Caco-2 (cell line): ENCODE results near the gene TTLL6. TPM values are rescaled to one million over a fixed set of nuclear protein-coding genes. Genes with fewer than 3 reads are reported as not detected.

ENCODE experiments used
- BruUV-seq: library from RNA; stranded (reverse); fragments of 400-500 nt; replicated peaks from 2 replicates; lab custom pipeline; 2021; lab: Mats Ljungman, UMichigan
- CTCF ChIA-PET: fragments of 300-600 bp; sonication (Branson Sonifier 250); formaldehyde crosslinking; loops from one replicate; lab custom pipeline; 2022; ENCODE audit warnings: antibody characterized with exemption; lab: Charles Lee
- POLR2A ChIA-PET: fragments of 300-600 bp; sonication (Branson Sonifier 250); formaldehyde crosslinking; loops from one replicate; lab custom pipeline; 2022; ENCODE audit warnings: antibody characterized with exemption; lab: Charles Lee
- DNase-seq, 2 experiments: peaks; one replicate each; pipeline versions ENCODE4 v3.0.0 to v3.0.0-alpha.2; 2020 to 2022
- H3K27me3 ChIP-seq: replicated peaks from 2 replicates; pipeline ENCODE4 v1.6.0; 2011; ENCODE audit warnings: low read length; ENCODE audit not compliant: control insufficient read depth, insufficient read depth
- H3K36me3 ChIP-seq: 2 replicates; pipeline ENCODE4 v1.5.1; 2011; ENCODE audit warnings: low read length; ENCODE audit not compliant: control insufficient read depth, insufficient read depth
- H3K4me1 ChIP-seq: fragments of 250-450 bp; sonication (Bioruptor Pico); 2 replicates; pipeline ENCODE4 v1.5.1; 2020; ENCODE audit warnings: mild to moderate bottlenecking
- H3K4me3 ChIP-seq: 2 replicates; pipeline ENCODE4 v1.5.1; 2011; ENCODE audit warnings: low read depth, mild to moderate bottlenecking, control low read depth, low read length
- H3K9me3 ChIP-seq: fragments of 250-450 bp; sonication (Bioruptor Pico); 2 replicates; pipeline ENCODE4 v1.5.1; 2020; ENCODE audit warnings: mild to moderate bottlenecking, moderate library complexity
- H3K27ac Mint-ChIP-seq: one replicate; pipeline ENCODE4 v1.8.0; 2022; ENCODE audit warnings: mixed read lengths; ENCODE audit not compliant: unreplicated experiment
- H3K27me3 Mint-ChIP-seq: one replicate; pipeline ENCODE4 v1.8.0; 2022; ENCODE audit warnings: mixed read lengths; ENCODE audit not compliant: insufficient read depth, unreplicated experiment
- H3K36me3 Mint-ChIP-seq: one replicate; pipeline ENCODE4 v1.8.0; 2022; ENCODE audit warnings: mild to moderate bottlenecking, mixed read lengths; ENCODE audit not compliant: insufficient read depth, unreplicated experiment
- H3K4me1 Mint-ChIP-seq: one replicate; pipeline ENCODE4 v1.8.0; 2022; ENCODE audit warnings: low read depth, mixed read lengths; ENCODE audit not compliant: unreplicated experiment
- H3K4me3 Mint-ChIP-seq: one replicate; pipeline ENCODE4 v1.8.0; 2022; ENCODE audit warnings: mild to moderate bottlenecking, moderate library complexity, mixed read lengths; ENCODE audit not compliant: unreplicated experiment
- H3K9me3 Mint-ChIP-seq: one replicate; pipeline ENCODE4 v1.8.0; 2022; ENCODE audit warnings: mixed read lengths; ENCODE audit not compliant: unreplicated experiment
- intact Hi-C: fragments of 100-400 bp; cut with micrococcal nuclease; formaldehyde crosslinking; loops from one replicate; pipeline ENCODE4 v1.10.0; 2022; ENCODE audit not compliant: unreplicated experiment
- total RNA-seq: library from RNA; stranded (reverse); gene quantifications from 2 replicates; pipeline ENCODE4 v1.2.3, GENCODE V29; 2022
- TF ChIP-seq, protein P1 (sequence below), 2 experiments: fragments of 200-600 bp in 1 of 2; IDR thresholded peaks; 1 replicate in 1 of 2; 2 replicates in 1 of 2; pipeline versions ENCODE4 v1.5.1 to v1.8.0; 2011 to 2022; ENCODE audit warnings: antibody characterized with exemption in 1 of 2, control low read depth in 1 of 2, inconsistent platforms in 1 of 2, low read depth in 1 of 2, low read length in 1 of 2, mild to moderate bottlenecking in 1 of 2, moderate library complexity in 1 of 2; ENCODE audit not compliant: insufficient read depth in 1 of 2, severe bottlenecking in 1 of 2, unreplicated experiment in 1 of 2

The TTLL6 gene
- total RNA-seq, 1 experiment from 2014 or later: 0.16 TPM

DNA sequence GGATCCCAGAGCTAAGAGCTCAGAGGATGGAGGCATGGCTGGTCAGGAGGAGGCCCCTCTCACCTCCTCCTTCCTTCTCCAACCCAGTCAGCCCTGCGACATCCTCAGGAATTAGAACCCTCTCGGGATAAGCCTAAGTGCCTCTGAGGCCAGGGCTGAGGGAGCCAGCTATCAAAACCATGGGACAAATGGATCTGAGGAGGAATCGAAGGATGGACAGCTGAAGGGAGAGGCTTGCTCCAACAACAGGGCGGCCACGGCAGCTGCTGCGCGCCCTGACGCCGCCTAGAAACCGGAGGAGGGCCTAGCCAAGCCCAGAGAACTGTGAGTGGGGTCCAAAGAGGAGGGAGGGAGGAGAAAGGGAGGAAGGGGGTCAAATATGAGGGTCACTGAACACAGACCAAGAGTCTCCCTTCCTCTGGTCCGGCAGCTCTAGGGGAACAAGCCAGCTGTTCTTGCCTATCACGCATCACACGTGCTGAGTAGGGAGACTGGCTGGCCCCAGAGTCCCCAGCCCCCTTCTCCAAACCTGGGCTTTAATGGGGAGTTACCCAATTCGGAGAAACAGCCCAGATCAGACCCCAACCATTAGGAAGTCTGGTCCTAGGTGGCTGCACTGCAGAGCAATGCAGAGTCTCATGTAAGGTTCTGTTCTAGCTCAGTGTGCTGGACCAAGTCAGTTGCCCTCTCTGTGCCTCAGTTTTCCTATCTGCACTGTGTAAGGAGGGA lies 82.5 kb downstream of the TTLL6 start:
- TF ChIP-seq, protein P1, sequence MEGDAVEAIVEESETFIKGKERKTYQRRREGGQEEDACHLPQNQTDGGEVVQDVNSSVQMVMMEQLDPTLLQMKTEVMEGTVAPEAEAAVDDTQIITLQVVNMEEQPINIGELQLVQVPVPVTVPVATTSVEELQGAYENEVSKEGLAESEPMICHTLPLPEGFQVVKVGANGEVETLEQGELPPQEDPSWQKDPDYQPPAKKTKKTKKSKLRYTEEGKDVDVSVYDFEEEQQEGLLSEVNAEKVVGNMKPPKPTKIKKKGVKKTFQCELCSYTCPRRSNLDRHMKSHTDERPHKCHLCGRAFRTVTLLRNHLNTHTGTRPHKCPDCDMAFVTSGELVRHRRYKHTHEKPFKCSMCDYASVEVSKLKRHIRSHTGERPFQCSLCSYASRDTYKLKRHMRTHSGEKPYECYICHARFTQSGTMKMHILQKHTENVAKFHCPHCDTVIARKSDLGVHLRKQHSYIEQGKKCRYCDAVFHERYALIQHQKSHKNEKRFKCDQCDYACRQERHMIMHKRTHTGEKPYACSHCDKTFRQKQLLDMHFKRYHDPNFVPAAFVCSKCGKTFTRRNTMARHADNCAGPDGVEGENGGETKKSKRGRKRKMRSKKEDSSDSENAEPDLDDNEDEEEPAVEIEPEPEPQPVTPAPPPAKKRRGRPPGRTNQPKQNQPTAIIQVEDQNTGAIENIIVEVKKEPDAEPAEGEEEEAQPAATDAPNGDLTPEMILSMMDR (IDR thresholded peaks at IDR 0.05; ENCODE audit: insufficient read depth in 1 of 2, low read depth in 1 of 2, low read length in 1 of 2, severe bottlenecking in 1 of 2, unreplicated experiment in 1 of 2): no peak
- CTCF ChIA-PET: interaction anchor here (1.0 to 2.7 kb wide), 5 partner anchors 10 to 144 kb away, joined by 3 to 9 read pairs (median 4); no protein-coding TSS in a partner anchor
- Histone ChIP-seq H3K4me1 (peaks cover under 1% of the 10 kb centered on the region; the same call in 1 of the 2 replicates), H3K36me3 (no peaks in the 10 kb centered on the region), H3K9me3 (no peaks in the 10 kb centered on the region), H3K4me3 (no peak overlapping the region), H3K27me3 (no peaks in the 10 kb centered on the region; the same call in 1 of the 2 replicates)
- Mint-ChIP-seq H3K36me3 (no peaks in the 10 kb centered on the region), H3K9me3 (no peaks in the 10 kb centered on the region), H3K4me3 (no peak overlapping the region), H3K4me1 (peaks cover 3% of the 10 kb centered on the region), H3K27ac (no peak overlapping the region), H3K27me3 (peaks cover 5% of the 10 kb centered on the region)
- no peak for DNase-seq
- intact Hi-C loops: no loop called here
- no TSS peak for BruUV-seq
- POLR2A ChIA-PET: no interaction called here

DNA sequence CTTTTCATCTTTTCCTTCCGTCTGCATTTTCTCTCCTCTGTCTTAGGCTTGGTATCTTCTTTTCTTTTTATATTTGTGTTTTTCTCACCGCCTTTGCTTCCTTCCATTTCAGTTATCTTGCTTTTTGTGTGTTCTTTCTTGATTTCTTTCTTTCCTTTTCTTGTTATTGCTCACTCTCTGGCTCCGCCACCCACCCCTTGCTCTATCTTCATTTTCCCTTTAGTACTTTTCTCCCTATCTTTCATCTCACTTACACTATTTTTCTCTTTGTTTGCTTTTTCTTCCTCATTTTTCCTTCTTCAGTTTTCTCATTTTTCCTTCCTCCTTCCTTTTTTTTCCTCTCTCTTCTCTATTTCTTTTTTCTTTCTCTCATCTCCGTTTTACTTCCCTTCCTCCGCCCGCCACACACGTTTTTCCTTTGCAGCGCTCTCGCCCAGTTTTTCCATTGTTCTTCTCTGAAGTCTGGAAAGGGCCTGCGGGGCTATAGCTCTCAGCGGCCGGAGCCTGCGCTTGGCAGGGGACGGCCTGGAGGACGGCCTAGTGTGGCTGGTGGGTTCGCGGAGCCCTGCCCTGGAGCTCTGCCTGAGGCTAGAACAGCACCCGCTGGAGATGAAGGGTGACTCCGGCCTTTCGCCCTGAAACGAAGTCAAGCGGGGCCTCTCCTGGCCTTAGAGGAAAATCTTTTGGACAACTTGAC lies 83.2 kb downstream of the TTLL6 start:
- TF ChIP-seq, protein P1 (IDR thresholded peaks at IDR 0.05; ENCODE audit: insufficient read depth in 1 of 2, low read depth in 1 of 2, low read length in 1 of 2, severe bottlenecking in 1 of 2, unreplicated experiment in 1 of 2): no peak
- no peak overlapping the region for H3K4me3 ChIP-seq
- BruUV-seq: no TSS peak
- peak in 1 of 2 experiments; percentile 37 for DNase-seq
- CTCF ChIA-PET: interaction anchor here (1.0 to 2.7 kb wide), 4 partner anchors 10 to 145 kb away, joined by 3 to 9 read pairs (median 5); no protein-coding TSS in a partner anchor
- no peak overlapping the region for H3K27ac Mint-ChIP-seq
- H3K4me1 Mint-ChIP-seq: peaks cover 6% of the 10 kb centered on the region
- H3K27me3 Mint-ChIP-seq: peaks cover 5% of the 10 kb centered on the region
- peaks cover 3% of the 10 kb centered on the region; the same call in 1 of the 2 replicates for H3K4me1 ChIP-seq
- peaks cover 3% of the 10 kb centered on the region for H3K36me3 Mint-ChIP-seq
- intact Hi-C loops: no loop called here
- POLR2A ChIA-PET: no interaction called here
- H3K27me3 ChIP-seq: no peaks in the 10 kb centered on the region; the same call in 1 of the 2 replicates
- H3K4me3 Mint-ChIP-seq: no peak overlapping the region
- no peaks in the 10 kb centered on the region for H3K9me3 ChIP-seq
- H3K36me3 ChIP-seq: no peaks in the 10 kb centered on the region
- no peaks in the 10 kb centered on the region for H3K9me3 Mint-ChIP-seq
